Breast epithelium (tissue), 3 donors: Measurements from ENCODE around the gene MSANTD7.

ENCODE experiments used
- CTCF ChIP-seq, 3 donors: fragments of 450-650 bp; IDR thresholded peaks; one replicate each; pipeline ENCODE4 v1.5.1; 2016 to 2017; ENCODE audit warnings: antibody characterized with exemption in 3 of 3, mild to moderate bottlenecking in 3 of 3, moderate library complexity in 3 of 3
- POLR2A ChIP-seq: fragments of 450-650 bp; IDR thresholded peaks from one replicate; pipeline ENCODE4 v1.6.1; 2016; ENCODE audit warnings: antibody characterized with exemption, mild to moderate bottlenecking, moderate library complexity
- POLR2AphosphoS5 ChIP-seq, 3 donors: sonication (generic); formaldehyde crosslinking; IDR thresholded peaks; one replicate each; pipeline ENCODE4 v1.6.1; 2017; ENCODE audit warnings: antibody characterized with exemption in 3 of 3

GRCh38 chr10:14823966-14824365 is 14.1 kb upstream of the MSANTD7 start:
- TF ChIP-seq CTCF (IDR thresholded peaks at IDR 0.05) (no peak), POLR2A (no peak), POLR2AphosphoS5 (IDR thresholded peaks at IDR 0.05) (no peak)
